MCF 10A (cell line): ENCODE data around the gene MACF1. TPM values are rescaled to one million over a fixed set of nuclear protein-coding genes. Genes with fewer than 3 reads are reported as not detected.

Experiments used
- BruUV-seq: library from RNA; stranded (reverse); fragments of 400-500 nt; replicated peaks from 2 replicates; lab custom pipeline; 2021; lab: Mats Ljungman, UMichigan
- CTCF ChIA-PET: fragments of 300-600 bp; sonication (Branson Sonifier 250); formaldehyde crosslinking; extraction: SDS; loops from one replicate; lab custom pipeline; 2021; ENCODE audit warnings: antibody characterized with exemption, inconsistent platforms; lab: Yijun Ruan, JAX
- POLR2A ChIA-PET: fragments of 300-600, 350-650 bp; sonication (Branson Sonifier 250); formaldehyde crosslinking; extraction: SDS; loops from one replicate; lab custom pipeline; 2020; ENCODE audit warnings: antibody characterized with exemption, inconsistent platforms; lab: Yijun Ruan, JAX
- DNase-seq: peaks from one replicate; pipeline ENCODE4 v3.0.0-alpha.2; 2018; ENCODE audit not compliant: unreplicated experiment
- H3K27ac Mint-ChIP-seq: one replicate; pipeline ENCODE4 v1.8.0; 2022; ENCODE audit warnings: mild to moderate bottlenecking, low read depth, mixed read lengths; ENCODE audit not compliant: unreplicated experiment
- H3K27me3 Mint-ChIP-seq: one replicate; pipeline ENCODE4 v1.8.0; 2022; ENCODE audit warnings: mixed read lengths; ENCODE audit not compliant: insufficient read depth, unreplicated experiment
- H3K36me3 Mint-ChIP-seq: one replicate; pipeline ENCODE4 v1.8.0; 2022; ENCODE audit warnings: mild to moderate bottlenecking, moderate library complexity, mixed read lengths; ENCODE audit not compliant: insufficient read depth, unreplicated experiment
- H3K4me1 Mint-ChIP-seq: one replicate; pipeline ENCODE4 v1.8.0; 2022; ENCODE audit warnings: mixed read lengths; ENCODE audit not compliant: insufficient read depth, unreplicated experiment
- H3K4me3 Mint-ChIP-seq: one replicate; pipeline ENCODE4 v1.8.0; 2022; ENCODE audit warnings: mild to moderate bottlenecking, moderate library complexity, mixed read lengths; ENCODE audit not compliant: unreplicated experiment
- H3K9me3 Mint-ChIP-seq: one replicate; pipeline ENCODE4 v1.8.0; 2022; ENCODE audit warnings: mixed read lengths; ENCODE audit not compliant: unreplicated experiment
- intact Hi-C: fragments of 100-400 bp; cut with micrococcal nuclease; formaldehyde crosslinking; loops from 2 replicates; pipeline ENCODE4 v1.14.1; 2022
- total RNA-seq: library from RNA; stranded (reverse); gene quantifications from 2 replicates; pipeline ENCODE4 v1.2.3, GENCODE V29; 2022
- TF ChIP-seq, protein P1 (sequence below): fragments of 200-600 bp; IDR thresholded peaks from one replicate; pipeline ENCODE4 v1.8.0; 2022; ENCODE audit warnings: antibody characterized with exemption, mild to moderate bottlenecking; ENCODE audit not compliant: unreplicated experiment

MACF1 gene
- total RNA-seq, 1 experiment from 2014 or later = 188 TPM

DNA sequence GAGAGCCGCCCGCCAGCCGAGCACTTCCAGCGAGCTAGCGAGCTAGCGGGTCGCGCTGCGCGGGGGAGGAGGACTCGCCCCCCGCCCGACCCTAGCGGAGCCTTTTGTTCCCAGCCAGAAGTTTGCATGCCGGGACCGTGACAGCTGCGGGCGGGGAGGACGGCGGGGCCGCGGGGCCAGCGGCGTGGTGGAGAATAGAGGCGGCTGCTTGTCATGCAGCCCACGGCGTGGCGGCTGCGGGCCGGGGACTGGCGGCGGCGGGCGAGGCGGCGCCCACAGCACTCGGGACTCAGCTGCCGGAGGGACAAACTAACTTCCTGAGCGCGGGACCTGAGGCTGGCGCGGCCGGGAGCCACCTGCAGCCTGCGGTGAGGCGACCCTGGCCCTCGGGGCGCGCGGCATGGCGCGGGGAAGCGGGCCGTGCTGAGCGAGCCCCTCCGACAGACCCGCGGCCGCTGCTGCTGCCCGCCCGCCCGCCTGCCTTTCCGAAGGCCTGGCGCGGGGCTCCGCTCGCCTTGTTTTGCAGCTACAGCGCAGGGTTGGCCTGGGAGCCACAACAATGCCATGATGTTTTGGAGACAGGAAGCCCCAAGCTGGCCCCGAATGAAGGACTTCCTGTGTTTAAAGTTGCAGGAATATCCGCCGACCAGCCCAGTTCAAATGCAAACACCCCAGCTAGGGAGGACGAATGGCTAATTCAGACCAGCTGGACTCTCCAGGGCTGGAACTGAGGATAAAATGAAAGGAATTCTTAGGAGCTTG, 204.7 kb downstream of the MACF1 start:
- peaks cover 57% of the 10 kb centered on the region for H3K4me1 Mint-ChIP-seq
- CTCF ChIA-PET = interaction anchor here (0.6 to 5.5 kb wide), 12 partner anchors 11 to 310 kb away, joined by 3 to 43 read pairs (median 6); no protein-coding TSS in a partner anchor
- no TSS peak for BruUV-seq

DNA sequence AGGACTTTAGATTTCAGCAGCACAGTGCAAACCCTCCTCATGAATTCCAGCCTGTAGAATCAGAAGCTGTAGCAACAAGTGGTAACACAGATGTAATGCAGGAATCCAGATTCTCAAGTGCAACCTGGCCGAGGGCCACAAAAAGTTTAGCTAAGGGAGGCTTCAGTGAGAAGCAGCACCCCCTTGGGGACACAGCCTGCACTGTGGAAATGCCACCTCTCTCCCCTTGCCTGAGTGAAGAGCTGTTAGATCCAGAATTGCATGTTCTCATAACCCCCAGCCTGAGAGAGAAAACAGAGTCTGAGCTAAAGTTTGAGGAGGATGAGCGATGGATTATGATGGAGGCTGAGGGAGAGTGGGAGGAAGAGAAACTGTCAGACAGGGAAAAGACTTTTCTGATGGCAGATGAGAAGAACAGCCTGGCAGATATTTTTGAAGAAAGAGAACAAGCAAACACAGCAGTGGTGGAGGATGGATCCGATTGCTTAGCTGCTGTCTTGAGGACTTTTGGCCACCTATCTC, 206.5 kb downstream of the MACF1 start:
- BruUV-seq = no TSS peak
- Mint-ChIP-seq H3K4me1 (peaks cover 51% of the 10 kb centered on the region), H3K36me3 (peaks cover 24% of the 10 kb centered on the region), H3K4me3 (peak overlapping the region; percentile 28), H3K27ac (peak overlapping the region; percentile 8), H3K9me3 (no peaks in the 10 kb centered on the region), H3K27me3 (no peaks in the 10 kb centered on the region)
- TF ChIP-seq, protein P1, sequence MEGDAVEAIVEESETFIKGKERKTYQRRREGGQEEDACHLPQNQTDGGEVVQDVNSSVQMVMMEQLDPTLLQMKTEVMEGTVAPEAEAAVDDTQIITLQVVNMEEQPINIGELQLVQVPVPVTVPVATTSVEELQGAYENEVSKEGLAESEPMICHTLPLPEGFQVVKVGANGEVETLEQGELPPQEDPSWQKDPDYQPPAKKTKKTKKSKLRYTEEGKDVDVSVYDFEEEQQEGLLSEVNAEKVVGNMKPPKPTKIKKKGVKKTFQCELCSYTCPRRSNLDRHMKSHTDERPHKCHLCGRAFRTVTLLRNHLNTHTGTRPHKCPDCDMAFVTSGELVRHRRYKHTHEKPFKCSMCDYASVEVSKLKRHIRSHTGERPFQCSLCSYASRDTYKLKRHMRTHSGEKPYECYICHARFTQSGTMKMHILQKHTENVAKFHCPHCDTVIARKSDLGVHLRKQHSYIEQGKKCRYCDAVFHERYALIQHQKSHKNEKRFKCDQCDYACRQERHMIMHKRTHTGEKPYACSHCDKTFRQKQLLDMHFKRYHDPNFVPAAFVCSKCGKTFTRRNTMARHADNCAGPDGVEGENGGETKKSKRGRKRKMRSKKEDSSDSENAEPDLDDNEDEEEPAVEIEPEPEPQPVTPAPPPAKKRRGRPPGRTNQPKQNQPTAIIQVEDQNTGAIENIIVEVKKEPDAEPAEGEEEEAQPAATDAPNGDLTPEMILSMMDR = peak; percentile 68
- intact Hi-C loops = loop anchor here (1.0 to 10.0 kb wide), 5 partner anchors 16 to 313 kb away; no protein-coding TSS in a partner anchor
- POLR2A ChIA-PET = interaction anchor here (0.6 to 8.1 kb wide), 15 partner anchors 8 to 308 kb away, joined by 3 to 98 read pairs (median 6); no protein-coding TSS in a partner anchor
- CTCF ChIA-PET = interaction anchor here (0.5 to 5.5 kb wide), 38 partner anchors 8 to 312 kb away, joined by 3 to 43 read pairs (median 4); no protein-coding TSS in a partner anchor
- peak; percentile 91 for DNase-seq

More for the DNA sequence above, 204.7 kb downstream of the MACF1 start:
- Mint-ChIP-seq H3K36me3 (peaks cover 16% of the 10 kb centered on the region), H3K4me3 (peak overlapping the region; percentile 83), H3K27ac (no peak overlapping the region), H3K27me3 (no peaks in the 10 kb centered on the region), H3K9me3 (no peaks in the 10 kb centered on the region)
- DNase-seq = no peak
- POLR2A ChIA-PET = interaction anchor here (0.5 to 8.1 kb wide), 14 partner anchors 9 to 310 kb away, joined by 3 to 98 read pairs (median 4); no protein-coding TSS in a partner anchor
- intact Hi-C loops = loop anchor here (5.0 kb wide), 1 partner anchor 142 kb away; no protein-coding TSS in a partner anchor
- TF ChIP-seq, protein P1 = no peak

DNA sequence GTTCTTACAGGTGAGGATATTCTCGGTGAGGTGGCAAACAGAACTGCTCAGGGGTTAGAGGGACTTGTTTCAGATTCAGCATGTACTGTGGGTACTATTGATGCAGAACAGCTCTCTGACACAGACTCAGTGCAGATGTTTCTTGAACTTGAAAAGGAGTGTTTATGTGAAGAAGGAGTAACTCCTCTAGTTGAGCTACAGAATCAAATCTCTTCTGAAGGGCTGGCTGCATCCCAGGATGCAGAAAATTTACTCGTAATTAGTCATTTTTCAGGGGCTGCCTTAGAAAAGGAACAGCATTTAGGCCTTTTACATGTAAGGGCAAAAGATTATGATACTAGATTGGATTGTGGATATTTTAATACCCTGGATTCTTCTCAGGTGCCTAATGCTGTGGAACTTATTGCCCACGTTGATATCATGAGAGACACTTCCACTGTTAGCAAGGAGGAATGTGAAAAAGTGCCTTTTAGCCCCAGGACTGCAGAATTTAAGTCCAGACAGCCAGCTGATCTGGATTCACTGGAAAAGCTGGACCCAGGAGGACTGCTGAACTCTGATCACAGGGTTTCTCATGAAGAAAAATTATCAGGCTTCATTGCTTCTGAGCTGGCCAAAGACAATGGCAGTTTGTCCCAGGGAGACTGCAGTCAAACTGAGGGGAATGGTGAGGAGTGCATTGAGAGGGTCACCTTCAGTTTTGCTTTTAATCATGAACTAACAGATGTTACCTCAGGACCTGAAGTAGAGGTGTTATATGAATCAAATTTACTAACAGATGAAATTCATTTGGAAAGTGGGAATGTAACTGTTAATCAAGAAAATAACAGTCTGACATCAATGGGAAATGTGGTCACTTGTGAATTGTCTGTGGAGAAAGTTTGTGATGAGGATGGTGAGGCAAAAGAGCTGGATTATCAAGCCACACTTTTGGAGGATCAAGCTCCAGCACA, 207.3 kb downstream of the MACF1 start:
- TF ChIP-seq, protein P1 = no peak
- Mint-ChIP-seq H3K4me3 (peak overlapping the region; percentile 28), H3K36me3 (peaks cover 24% of the 10 kb centered on the region), H3K27ac (peak overlapping the region; percentile 8), H3K4me1 (peaks cover 49% of the 10 kb centered on the region), H3K9me3 (no peaks in the 10 kb centered on the region), H3K27me3 (no peaks in the 10 kb centered on the region)
- ChIA-PET POLR2A (interaction anchor here (0.6 to 8.1 kb wide), 12 partner anchors 7 to 1223 kb away, joined by 3 to 98 read pairs (median 8); no protein-coding TSS in a partner anchor), CTCF (interaction anchor here (0.5 to 5.5 kb wide), 38 partner anchors 8 to 313 kb away, joined by 3 to 43 read pairs (median 4); no protein-coding TSS in a partner anchor)
- intact Hi-C loops = loop anchor here (1.0 to 10.0 kb wide), 5 partner anchors 17 to 314 kb away; no protein-coding TSS in a partner anchor
- DNase-seq = no peak
- BruUV-seq = no TSS peak
